C4-2B (cell line): ENCODE results near the gene SLC35G4.

ENCODE experiments used
- ZFX ChIP-seq: fragments of 450-650 bp; IDR thresholded peaks from 2 replicates; pipeline ENCODE4 v1.6.1; 2017
- TF ChIP-seq, protein P1 (sequence below): fragments of 450-650 bp; conservative IDR thresholded peaks from 2 replicates; pipeline ENCODE4 v1.5.1; 2017; ENCODE audit warnings: mild to moderate bottlenecking

DNA sequence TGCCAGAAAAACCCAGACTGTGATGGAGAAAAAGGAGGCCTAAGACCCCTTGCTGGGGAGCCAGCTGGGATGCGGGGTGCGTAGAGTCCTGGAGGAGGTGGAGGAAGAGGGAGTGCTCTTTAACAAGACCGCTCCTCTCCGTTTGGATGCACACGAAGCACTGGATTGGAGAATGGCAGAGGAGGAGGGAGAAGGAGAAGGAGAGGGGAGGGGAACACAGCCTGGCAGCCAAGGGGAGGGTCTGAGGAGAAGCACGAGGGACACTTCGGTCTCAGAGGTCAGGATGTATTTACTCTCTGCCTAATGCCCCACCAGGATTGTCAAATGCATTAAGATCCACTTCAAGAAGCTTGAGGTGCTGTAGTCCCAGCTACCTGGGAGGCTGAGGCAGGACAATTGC, 42.0 kb upstream of the SLC35G4 start:
- TF ChIP-seq, protein P1, sequence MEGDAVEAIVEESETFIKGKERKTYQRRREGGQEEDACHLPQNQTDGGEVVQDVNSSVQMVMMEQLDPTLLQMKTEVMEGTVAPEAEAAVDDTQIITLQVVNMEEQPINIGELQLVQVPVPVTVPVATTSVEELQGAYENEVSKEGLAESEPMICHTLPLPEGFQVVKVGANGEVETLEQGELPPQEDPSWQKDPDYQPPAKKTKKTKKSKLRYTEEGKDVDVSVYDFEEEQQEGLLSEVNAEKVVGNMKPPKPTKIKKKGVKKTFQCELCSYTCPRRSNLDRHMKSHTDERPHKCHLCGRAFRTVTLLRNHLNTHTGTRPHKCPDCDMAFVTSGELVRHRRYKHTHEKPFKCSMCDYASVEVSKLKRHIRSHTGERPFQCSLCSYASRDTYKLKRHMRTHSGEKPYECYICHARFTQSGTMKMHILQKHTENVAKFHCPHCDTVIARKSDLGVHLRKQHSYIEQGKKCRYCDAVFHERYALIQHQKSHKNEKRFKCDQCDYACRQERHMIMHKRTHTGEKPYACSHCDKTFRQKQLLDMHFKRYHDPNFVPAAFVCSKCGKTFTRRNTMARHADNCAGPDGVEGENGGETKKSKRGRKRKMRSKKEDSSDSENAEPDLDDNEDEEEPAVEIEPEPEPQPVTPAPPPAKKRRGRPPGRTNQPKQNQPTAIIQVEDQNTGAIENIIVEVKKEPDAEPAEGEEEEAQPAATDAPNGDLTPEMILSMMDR = no peak
- no peak for TF ChIP-seq ZFX
